ENCODE results near the gene ANAPC5. TPM values are rescaled to one million over a fixed set of nuclear protein-coding genes. Genes with fewer than 3 reads are reported as not detected.

Gene ANAPC5
- total RNA-seq, 1 donor from 2014 or later: 115 TPM

GRCh38 chr12:121259074-121259473 is 93.1 kb downstream of the ANAPC5 start:
- DNase-seq (ENCODE audit: low read depth in 2 of 2): no peak

Other genes starting within 250 kb of the ANAPC5 start
- gene P2RX7, start 219.5 kb downstream of the ANAPC5 start, total RNA-seq: 3.1 and 7.1 TPM in 2 replicates
- gene P2RX4, start 142.3 kb downstream of the ANAPC5 start, total RNA-seq: 78.9 and 127 TPM in 2 replicates
- gene CAMKK2, start 55.7 kb downstream of the ANAPC5 start, total RNA-seq: 14.8 and 31.2 TPM in 2 replicates
- gene RNF34, start 47.7 kb upstream of the ANAPC5 start, total RNA-seq: 86.5 and 116 TPM in 2 replicates
- gene KDM2B, start 228.6 kb upstream of the ANAPC5 start, total RNA-seq: 14.8 and 20.0 TPM in 2 replicates